ENCODE data around the gene SVEP1. TPM values are rescaled to one million over a fixed set of nuclear protein-coding genes. Genes with fewer than 3 reads are reported as not detected.
"Not testable (repeated sequence)": the region's sequence is repeated elsewhere in the genome, so short reads cannot be mapped to it uniquely, and the experiment has no call there.

The SVEP1 gene
- total RNA-seq, 1 donor from 2014 or later: 44.6 TPM

DNA sequence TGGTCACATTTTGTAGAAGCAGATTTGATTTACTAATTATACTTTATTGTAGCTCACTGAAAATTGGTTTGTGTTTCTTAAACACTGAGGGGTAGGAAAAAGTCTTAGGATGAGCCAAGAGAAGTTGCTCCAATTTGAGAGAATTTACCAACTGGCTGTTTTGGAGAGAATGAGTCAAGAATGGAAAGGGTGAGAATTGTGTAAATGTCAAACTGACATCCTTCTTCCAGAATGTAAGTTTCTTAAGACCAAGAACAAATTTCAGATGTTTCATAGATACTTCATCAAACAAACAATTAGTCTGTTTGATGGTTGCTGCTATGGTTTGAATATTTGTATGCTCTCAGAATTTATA, 135.7 kb downstream of the SVEP1 start:
- no peak for DNase-seq

DNA sequence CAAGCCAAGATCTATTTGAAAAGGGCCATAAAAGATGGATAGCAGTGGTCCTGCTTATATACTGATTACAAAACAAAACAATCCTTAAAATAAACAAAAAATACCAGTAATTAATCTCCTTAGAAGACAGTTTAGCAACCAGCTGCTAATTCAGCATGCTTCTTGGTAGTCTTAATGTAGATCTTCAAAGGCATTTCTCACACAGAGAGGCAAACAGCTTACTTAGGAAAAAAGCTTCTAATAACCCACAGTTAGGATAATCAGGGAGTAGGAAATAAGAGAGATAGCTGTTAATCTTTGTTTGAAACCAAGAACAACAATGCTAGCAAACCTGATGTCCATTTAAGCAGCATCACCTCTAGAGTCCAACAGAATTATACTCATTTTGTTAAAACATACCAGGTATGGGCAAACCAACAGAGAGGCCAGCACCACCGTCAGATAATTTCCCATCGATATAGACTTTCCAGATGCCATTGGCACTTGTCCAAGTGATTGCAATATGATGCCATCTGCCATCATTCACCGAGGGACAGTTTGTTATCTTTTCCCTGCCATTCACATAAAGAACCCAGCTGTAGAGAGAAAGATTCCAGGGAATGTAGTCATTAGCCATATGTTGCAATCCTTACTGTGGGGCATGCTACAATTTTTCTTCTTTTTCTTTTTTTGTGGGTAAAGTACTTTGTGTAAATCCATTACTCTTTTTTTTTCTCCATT, 136.2 kb downstream of the SVEP1 start:
- DNase-seq: no peak

DNA sequence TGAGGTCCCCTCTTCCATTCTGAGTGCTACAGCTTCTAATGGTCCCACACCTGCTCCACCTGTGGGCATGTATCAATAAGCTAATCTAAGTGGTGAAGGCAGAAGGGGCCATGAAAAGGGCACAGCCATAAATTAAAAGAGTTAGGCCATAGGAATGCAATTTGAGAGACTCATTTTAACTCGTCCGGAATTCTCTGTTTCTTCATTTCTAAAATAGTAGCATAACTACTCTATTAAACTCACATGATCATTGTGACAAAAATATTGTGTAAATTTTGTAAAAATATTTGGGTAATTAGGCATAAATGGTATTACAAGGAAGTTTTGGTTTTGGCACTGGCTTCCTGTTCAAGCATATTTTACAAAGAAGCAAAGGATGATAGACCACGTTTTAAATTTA, 138.7 kb downstream of the SVEP1 start:
- no peak for DNase-seq

DNA sequence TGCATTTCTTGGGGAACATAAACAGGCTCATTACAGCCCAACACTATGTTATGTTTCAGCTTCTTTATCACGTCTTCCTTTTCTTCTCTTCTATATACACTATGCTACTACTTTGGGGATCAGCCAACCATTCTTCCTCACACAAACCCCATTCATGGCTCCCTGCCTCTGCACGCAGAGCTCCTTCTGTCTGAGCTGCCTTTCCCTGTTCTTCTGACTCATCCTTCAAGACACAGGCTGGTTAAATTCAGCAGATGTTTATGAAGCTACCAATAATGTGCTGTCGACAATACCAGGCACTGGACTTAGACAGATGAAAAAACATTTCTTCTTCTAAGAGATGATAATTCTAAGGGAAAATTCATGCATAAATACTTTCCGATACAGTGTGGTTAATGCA, 139.4 kb downstream of the SVEP1 start:
- no peak for DNase-seq

DNA sequence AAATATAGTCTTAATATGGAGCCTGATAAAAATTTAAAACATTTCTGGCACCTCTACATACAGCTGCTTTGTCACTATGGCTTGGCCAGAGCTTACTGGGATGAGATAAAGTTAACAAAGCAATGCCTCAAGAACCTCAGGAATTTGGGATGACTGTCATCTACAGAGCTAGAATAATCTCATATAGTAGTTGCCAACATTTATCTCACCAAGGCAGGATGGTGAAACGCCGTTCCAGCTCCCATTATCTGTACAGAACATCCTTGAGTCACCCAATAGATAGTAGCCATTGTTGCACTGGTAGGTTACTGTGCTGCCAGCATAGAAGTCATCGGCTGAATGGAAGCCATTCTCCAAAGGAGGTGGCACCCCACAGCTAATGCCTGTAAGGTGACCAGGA, 147.3 kb downstream of the SVEP1 start:
- DNase-seq: peak; percentile 34

DNA sequence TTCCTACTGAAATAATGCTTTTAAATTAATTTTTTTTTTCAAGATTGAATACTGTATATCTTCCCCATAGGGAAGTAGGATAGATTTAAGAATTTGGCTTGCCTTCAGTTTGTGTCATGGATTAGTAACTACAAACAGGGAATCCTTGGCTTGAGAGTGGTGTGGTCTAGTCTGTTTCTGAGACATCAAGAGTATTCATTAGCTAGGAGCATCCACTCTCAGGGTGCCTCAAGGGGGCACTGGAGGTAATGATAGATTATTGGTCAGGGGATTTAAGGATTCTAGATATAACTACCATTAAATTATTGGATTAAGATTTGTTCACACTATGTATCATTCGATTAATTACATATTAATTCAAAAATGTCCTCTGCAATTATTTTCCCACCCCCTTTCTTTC, 150.1 kb downstream of the SVEP1 start:
- DNase-seq: no peak

DNA sequence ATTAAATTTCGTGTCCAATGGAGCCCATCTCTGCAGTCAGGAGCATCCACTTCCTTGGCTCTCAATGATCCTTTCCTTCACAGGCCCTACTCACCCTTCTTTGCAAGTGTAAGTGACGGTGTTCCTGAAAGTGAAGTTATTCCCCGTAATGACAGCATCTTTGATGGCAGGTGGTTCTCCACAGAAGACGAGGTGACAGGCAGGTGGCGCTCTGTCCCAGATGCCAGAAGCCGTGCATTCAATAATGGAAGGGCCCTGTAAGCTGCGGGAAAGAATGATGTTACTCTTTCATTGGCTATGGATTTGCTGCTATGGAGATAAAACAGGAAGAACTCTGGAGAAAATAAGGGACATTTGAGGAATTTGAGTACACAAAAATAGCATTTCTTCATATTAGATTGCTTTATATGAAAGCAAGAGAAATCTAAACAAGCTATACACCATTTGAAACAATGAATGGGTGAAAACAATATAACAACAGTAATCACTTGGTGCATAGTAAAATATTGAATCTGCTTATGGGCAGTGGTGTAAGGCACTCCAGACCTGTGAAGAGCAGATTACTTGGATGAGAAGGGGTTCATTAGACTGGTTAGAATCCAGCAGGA, 151.9 kb downstream of the SVEP1 start:
- no peak for DNase-seq

DNA sequence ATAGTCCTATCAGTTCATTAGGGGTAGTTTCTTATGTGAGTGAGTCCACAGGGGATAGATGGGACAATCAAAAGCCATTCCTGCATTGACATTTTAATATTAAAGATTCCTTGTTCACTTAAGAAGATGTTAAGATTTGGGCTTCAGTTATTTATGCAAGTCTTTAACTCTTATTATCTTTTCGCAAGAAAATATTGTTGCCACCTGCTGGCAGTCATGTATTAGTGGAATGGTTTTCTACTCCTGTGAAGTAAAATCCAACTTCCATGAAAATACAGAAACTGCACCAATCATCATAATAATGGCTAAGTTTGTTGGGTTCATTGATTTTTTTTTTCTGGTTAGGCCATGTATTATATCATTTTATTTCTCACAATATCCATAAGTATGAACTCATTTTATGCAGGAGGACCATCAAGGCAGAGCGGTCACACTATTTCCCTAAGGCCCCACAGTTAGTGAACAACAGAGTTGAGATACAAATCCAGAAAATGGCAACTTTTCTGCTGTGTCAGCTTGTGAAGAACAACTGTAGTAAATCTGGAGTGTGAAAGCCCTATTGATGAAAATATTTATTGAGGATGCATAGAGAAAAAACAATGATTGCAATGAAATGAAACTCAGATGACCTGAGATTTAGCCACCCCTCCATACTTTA, 153.4 kb downstream of the SVEP1 start:
- no peak for DNase-seq

DNA sequence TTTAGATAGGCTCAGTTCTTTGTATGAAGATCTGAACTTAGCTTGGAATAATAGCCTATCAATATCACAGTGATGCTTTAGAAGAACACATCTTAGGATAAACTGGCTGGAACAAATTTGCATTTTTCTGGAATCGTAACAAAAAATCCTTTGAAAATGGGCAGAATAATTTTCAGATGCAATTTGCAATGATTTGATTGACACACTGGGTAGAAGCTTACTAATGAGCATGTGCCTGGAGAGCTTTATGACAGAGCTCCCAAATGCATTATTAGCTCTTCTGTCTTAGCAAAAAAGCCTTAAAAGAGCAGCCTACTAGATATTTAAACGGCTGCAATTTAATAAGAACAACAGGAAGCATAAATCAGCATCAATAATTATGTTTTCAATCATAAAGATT, 165.1 kb downstream of the SVEP1 start:
- no peak for DNase-seq

DNA sequence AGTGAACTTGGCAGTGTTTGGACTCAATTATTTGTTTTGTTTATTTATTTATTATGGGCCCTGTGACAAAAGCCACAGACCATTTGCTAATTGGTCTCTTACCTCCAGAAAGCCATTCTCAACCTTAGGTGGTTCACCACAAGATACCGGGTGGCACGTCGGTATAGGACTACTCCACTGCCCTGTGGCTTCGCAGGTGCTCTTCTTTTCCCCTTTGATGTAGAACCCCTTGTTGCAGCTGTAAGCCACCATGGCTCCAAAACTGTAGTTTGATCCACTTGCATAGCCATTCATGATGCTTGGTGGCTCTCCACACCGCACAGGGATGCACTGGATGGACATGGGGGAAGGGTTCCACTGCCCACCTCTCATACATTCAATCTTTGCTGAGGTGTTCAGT, 168.6 kb downstream of the SVEP1 start:
- DNase-seq: no peak

DNA sequence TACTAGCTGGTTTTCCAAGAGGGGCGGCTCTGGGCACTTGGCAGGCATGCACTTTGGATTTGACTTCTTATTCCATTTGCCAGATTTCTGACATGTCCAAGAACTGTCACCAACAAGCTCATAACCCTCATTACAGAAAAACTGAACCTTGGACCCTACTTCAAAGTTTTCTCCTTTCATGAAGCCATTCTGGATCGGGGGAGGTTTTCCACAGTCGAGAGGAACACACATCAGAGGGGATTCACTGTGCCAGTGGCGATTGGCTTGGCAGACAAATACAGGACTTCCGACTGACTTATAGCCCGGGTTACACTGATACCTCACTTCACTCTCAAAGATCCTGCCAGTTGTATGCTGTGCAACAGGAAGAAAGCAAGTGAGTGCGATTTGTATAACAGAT, 170.9 kb downstream of the SVEP1 start:
- no peak for DNase-seq

DNA sequence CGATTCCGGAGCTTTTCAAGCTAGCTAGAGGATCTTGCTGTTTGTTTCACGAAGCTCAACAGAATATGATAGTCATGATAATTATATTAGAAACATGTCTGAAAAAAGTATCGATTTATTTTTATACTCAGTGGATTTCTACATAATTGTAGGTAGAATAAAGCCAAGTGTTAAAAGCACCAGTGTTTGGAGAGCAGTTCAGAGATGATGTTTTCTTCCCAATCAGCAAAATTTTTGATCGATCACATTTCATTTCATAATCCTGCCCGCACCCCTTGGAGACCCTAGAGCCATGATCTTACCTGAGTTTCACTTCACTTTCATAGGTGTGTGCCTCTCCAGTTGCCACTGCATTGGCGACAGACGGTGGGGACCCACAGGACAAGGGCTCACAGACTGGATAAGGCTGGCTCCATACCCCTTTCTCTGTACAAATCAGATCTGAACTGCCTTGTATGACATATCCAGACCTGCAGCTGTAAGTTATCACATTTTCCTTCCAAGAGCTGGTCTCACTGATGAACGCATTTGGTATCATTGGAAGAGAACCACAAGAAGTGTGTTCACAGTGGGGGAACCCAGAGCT, 173.6 kb downstream of the SVEP1 start:
- DNase-seq: no peak

DNA sequence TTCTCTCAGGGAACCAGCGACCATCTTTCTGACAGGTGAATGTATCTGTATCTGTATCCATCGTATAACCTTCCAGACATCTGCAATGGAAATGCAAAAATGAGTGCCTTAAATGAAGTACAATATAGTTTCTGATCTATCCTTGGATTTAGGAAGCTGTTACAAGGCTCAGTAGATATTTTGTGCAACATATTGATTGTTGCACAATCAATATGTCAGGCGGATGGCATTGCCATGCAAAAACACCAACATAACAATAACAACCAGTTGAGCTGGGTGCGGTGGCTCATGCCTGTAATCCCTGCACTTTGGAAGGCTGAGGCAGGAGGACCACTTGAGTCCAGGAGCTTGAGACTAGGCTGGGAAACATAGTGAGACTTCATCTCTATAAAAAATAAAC, 175.1 kb downstream of the SVEP1 start:
- no peak for DNase-seq

DNA sequence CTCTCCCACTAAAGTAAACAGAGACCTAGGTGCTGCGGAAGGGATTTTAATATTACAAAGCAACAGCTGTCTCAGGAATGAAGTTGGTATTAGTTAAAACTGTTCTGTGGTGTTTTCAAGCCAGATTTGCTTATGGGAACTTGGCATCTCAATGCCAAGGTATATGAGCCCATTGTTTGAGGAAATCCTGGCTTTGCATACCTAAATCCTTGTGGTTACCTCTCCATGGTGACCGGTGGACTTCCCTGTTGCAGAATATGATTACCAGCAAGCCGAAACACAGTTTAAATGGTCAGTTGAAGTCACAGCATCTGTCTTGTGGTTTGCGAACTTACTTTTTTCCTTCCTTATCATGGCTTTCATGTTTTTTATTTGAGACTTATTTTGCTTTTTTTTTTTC, 179.6 kb downstream of the SVEP1 start:
- no peak for DNase-seq

DNA sequence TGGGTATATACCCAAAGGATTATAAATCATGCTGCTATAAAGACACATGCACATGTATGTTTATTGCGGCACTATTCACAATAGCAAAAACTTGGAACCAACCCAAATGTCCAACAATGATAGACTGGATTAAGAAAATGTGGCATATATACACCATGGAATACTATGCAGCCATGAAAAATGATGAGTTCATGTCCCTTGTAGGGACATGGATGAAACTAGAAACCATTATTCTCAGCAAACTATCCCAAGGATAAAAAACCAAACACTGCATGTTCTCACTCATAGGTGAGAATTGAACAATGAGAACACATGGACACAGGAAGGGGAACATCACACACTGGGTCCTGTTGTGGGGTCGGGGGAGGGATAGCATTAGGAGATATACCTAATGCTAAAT, 180.5 kb downstream of the SVEP1 start:
- not testable (repeated sequence) for DNase-seq

DNA sequence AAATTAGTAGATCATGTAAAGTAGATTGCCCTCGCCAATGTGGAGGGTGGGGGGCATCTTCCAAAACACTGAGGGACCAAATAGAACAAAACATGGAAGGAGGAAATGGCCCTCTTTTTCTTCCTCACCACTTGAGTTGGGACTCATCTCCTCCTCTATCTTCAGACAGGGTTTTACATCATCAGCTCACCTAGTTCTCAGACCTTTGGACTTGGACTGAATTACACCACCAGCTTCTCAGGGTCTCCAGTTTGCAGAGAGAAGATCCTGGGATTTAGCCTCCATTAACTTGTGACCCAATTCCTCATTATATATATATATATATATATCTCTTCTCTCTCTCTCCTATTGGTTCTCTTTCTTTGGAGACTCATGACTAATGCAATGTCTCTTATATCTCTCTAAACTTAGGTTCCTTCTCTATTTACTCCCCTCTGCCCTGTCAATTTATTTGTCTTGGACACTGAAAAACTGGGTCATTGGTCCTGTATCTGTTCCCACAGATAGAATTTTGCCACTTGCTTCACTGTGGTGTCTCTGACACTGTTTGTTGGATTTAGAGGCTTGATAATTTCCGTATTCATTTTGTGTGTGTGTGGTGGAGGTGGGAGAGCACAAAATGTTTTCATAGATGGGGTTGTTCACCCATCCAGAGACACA, 187.6 kb downstream of the SVEP1 start:
- no peak for DNase-seq

DNA sequence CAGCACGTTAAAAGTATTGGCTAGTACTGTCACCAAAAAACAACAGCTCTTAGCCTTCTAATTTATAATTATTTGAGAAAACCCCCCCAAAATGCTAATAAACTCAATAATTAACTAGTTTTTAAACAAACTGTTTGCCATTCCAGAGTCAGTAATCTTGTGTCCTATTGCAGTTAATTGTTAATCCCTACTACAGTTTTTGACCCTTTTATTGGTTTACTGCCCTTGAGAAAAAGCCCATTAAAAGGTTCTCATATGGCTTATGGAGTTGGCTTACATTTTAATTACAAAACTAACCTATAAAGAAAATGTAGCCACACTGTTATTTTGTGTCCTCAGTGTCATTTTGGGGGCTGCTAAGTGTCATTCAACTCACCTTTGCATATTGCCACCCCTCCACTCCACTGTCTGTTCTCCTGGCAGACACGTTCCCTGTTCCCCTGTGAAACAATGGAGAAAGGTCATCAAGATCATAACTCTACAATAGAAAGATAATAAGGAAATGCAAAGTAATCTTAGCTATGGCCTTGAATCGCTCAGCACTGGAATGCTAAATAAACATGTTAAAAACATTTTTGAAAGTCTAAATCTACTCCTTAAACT, 190.3 kb downstream of the SVEP1 start:
- DNase-seq: no peak

DNA sequence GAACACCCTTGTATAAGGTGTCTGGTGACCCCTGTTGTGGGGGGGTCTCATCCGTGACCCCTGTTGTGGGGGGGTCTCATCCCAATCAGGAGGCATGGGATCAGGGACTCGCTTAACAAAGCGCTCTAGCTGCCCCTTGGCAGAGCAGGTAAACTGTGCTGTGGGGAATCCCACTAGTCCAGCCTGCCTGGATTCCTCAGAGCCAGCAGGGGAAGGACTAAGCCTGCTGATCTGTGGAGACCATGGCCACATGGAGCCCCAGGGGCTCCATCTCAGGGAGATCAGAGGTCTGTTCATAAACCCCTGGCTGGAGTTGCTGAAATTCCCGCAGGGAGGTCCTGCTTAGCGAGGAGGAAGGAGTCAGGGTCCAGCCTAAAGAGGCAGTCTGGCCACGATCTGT, 196.1 kb downstream of the SVEP1 start:
- no peak for DNase-seq

DNA sequence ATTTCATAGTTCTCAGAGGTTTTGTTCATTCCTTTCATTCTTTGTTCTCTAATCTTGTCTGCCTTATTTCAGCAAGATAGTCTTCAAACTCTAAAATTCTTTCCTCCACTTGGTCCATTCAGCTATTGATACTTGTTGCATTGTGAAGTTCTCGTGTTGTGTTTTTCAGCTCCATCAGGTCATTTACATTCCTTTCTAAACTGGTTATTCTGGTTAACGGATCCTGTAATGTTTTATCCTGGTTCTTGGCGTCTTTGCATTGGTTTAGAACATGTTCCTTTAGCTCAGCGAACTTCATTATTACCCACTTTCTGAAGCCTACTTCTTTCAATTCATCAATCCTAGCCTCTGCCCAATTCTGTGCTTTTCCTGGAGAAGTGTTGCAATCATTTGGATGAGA, 196.8 kb downstream of the SVEP1 start:
- DNase-seq: no peak

DNA sequence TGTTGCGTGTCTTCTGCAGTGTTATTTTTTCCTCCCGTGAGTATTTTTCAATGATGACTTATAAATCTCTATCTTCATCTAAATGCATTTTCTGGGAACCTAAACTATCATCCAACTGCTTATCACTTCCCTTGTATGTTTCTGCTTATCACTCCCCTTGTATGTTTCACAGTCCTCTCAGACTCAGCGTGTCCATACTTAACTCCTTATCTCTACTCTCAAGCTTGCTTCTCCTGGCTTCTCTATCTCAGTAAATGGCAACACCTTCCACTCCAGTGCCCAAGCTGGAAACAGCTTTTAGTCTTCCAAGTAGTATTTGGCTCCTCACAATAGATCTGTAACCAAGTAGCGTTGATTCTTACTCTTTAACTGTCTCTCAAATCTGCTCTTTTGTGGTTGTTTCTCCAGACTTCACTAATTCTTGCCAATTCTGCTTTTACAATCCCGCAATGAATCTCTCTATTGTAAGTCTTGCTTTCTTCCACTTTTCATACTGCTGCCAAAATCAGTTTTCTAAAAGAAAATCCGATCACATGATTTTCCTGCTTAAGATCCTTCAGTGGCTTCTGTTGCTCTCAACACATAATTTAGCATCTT, 208.0 kb downstream of the SVEP1 start:
- no peak for DNase-seq

DNA sequence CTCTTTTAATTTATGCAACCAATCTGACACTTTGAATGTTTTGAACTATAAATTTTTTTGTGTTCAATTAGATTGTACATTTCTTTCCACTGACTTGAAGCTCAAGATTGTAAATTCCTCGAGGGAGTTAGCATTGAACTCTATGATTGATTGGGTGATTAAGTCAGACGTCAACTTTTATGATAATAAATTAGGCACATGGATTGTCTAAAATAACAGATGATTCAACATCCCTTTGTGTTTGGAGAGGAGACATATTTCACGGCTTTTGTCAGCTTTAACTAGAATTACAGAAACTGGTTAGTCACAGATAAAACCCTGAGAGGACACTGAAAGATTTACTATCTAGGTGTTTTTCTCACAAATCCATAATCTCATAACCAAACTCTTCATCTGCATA, 209.2 kb downstream of the SVEP1 start:
- peak; percentile 35 for DNase-seq

DNA sequence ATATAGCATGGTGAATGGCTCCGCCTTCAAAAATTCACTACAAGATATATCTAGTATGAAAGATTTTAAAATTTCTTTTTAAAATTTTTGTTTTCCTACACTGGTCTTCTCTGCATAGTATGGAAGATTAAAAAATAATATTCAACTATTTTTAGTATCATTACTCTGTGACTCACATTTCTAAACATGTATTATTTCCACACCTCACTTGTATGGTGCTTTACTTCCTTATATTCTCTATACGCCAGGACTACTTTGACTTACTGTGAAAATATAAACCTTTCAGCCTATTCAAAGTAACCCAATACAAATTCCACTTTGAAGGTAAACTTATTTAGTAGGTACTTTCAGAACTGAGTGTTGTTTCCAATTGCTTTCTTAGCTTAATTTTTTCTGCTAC, 215.1 kb downstream of the SVEP1 start:
- DNase-seq: no peak

Data from skin of body (tissue), 2 donors.